ENCODE measurements around the gene GRIN2A.

The GRIN2A gene

GRCh38 chr16:10080051-10080772, 102.0 kb downstream of the GRIN2A start:
- TF ChIP-seq CTCF (IDR thresholded peaks at IDR 0.05; ENCODE audit: low read depth, low read length, missing control alignments): no peak
- no peak for DNase-seq (ENCODE audit: extremely low read depth, low read depth)
- no peak overlapping the region for H3K4me3 ChIP-seq (replicated peaks; ENCODE audit: low read depth, low read length)

GRCh38 chr16:10078541-10078949, 103.7 kb downstream of the GRIN2A start:
- no peak for DNase-seq (ENCODE audit: extremely low read depth, low read depth)
- no peak overlapping the region for H3K4me3 ChIP-seq (replicated peaks; ENCODE audit: low read depth, low read length)
- no peak for TF ChIP-seq CTCF (IDR thresholded peaks at IDR 0.05; ENCODE audit: low read depth, low read length, missing control alignments)

- DNase-seq (ENCODE audit: extremely low read depth, low read depth): no peak
- no peak overlapping the region for H3K4me3 ChIP-seq (replicated peaks; ENCODE audit: low read depth, low read length)
Measured at GRCh38 chr16:10077861-10078260, 104.4 kb downstream of the GRIN2A start.

GRCh38 chr16:10076037-10076436, 106.2 kb downstream of the GRIN2A start:
- TF ChIP-seq CTCF (IDR thresholded peaks at IDR 0.05; ENCODE audit: low read depth, low read length, missing control alignments): no peak

More at GRCh38 chr16:10077861-10078260, 104.4 kb downstream of the GRIN2A start:
- TF ChIP-seq CTCF (IDR thresholded peaks at IDR 0.05; ENCODE audit: low read depth, low read length, missing control alignments): no peak

GRCh38 chr16:10070591-10070990, 111.6 kb downstream of the GRIN2A start:
- no peak for TF ChIP-seq CTCF (IDR thresholded peaks at IDR 0.05; ENCODE audit: low read depth, low read length, missing control alignments)
- DNase-seq (ENCODE audit: extremely low read depth, low read depth): no peak

More at GRCh38 chr16:10076037-10076436, 106.2 kb downstream of the GRIN2A start:
- no peak for DNase-seq (ENCODE audit: extremely low read depth, low read depth)
- no peak overlapping the region for H3K4me3 ChIP-seq (replicated peaks; ENCODE audit: low read depth, low read length)

GRCh38 chr16:10069374-10069773, 112.9 kb downstream of the GRIN2A start:
- H3K4me3 ChIP-seq (replicated peaks; ENCODE audit: low read depth, low read length): no peak overlapping the region
- DNase-seq (ENCODE audit: extremely low read depth, low read depth): no peak
- no peak for TF ChIP-seq CTCF (IDR thresholded peaks at IDR 0.05; ENCODE audit: low read depth, low read length, missing control alignments)

More at GRCh38 chr16:10070591-10070990, 111.6 kb downstream of the GRIN2A start:
- H3K4me3 ChIP-seq (replicated peaks; ENCODE audit: low read depth, low read length): no peak overlapping the region
